SK-N-SH (cell line): ENCODE measurements around the gene OR5F1. TPM values are rescaled to one million over a fixed set of nuclear protein-coding genes. Genes with fewer than 3 reads are reported as not detected.

Source experiments
- CTCF ChIA-PET: fragments of 300-600, 350-600 bp; formaldehyde crosslinking; extraction: SDS; loops from one replicate; lab custom pipeline; 2021; lab: Yijun Ruan, JAX
- POLR2A ChIA-PET: fragments of 350-600 bp; sonication (Branson Sonifier 250); formaldehyde crosslinking; extraction: SDS; loops from one replicate; lab custom pipeline; 2020; ENCODE audit warnings: antibody characterized with exemption, inconsistent platforms; lab: Yijun Ruan, JAX
- DNase-seq: peaks from one replicate; pipeline ENCODE4 v3.0.0; 2012
- H2AFZ ChIP-seq: fragments of 200-600 bp; sonication (generic); 2 replicates; pipeline ENCODE4 v1.8.1; 2016; ENCODE audit warnings: antibody characterized with exemption, mild to moderate bottlenecking, low read depth
- H3F3A ChIP-seq: fragments of 200-600 bp; sonication (generic); replicated peaks from 2 replicates; pipeline ENCODE3; 2016; ENCODE audit warnings: antibody characterized with exemption, mild to moderate bottlenecking; ENCODE audit not compliant: insufficient read depth
- H3K27ac ChIP-seq, 2 experiments: fragments of 200-500 bp in 1 of 2; fragments of 200-600 bp in 1 of 2; sonication (Bioruptor generic) in 1 of 2; sonication (generic), shearing (Covaris generic) in 1 of 2; 2 replicates each; pipeline versions ENCODE4 v1.5.1 to v1.6.1; 2014 to 2016; ENCODE audit warnings: low read depth in 2 of 2, inconsistent platforms in 1 of 2, low read length in 1 of 2, mild to moderate bottlenecking in 1 of 2, mixed read lengths in 1 of 2
- H3K27me3 ChIP-seq: fragments of 200-600 bp; sonication (generic), shearing (Covaris generic); 2 replicates; pipeline ENCODE4 v1.6.1; 2016; ENCODE audit warnings: mixed run types; ENCODE audit not compliant: insufficient read depth
- H3K36me3 ChIP-seq, 2 experiments: fragments of 200-500 bp in 1 of 2; fragments of 200-600 bp in 1 of 2; sonication (Bioruptor generic) in 1 of 2; sonication (generic) in 1 of 2; replicated peaks in 1 of 2; 2 replicates each; pipeline versions ENCODE3 to v1.5.1; 2014 to 2016; ENCODE audit warnings: low read length in 1 of 2, mild to moderate bottlenecking in 1 of 2; ENCODE audit not compliant: insufficient read depth in 2 of 2, control insufficient read depth in 1 of 2
- H3K4me1 ChIP-seq, 2 experiments: fragments of 200-500 bp in 1 of 2; fragments of 200-600 bp in 1 of 2; sonication (Bioruptor generic) in 1 of 2; sonication (generic), shearing (Covaris generic) in 1 of 2; 2 replicates each; pipeline versions ENCODE4 v1.5.1 to v1.6.1; 2014 to 2016; ENCODE audit warnings: low read depth in 1 of 2, low read length in 1 of 2, mixed run types in 1 of 2; ENCODE audit not compliant: insufficient read depth in 2 of 2, control insufficient read depth in 1 of 2
- H3K4me2 ChIP-seq: fragments of 200-600 bp; sonication (generic), shearing (Covaris generic); 2 replicates; pipeline ENCODE4 v1.6.1; 2017; ENCODE audit warnings: mixed run types
- H3K4me3 ChIP-seq, 2 experiments: fragments of 200-500 bp in 1 of 2; fragments of 200-600 bp in 1 of 2; sonication (Bioruptor generic) in 1 of 2; sonication (generic), shearing (Covaris generic) in 1 of 2; 2 replicates each; pipeline versions ENCODE4 v1.5.1 to v1.8.1; 2014 to 2016; ENCODE audit warnings: low read depth in 2 of 2, inconsistent platforms in 1 of 2, low read length in 1 of 2, mild to moderate bottlenecking in 1 of 2, mixed read lengths in 1 of 2, moderate library complexity in 1 of 2
- H3K79me2 ChIP-seq: fragments of 200-600 bp; sonication (generic); 2 replicates; pipeline ENCODE4 v1.8.1; 2017; ENCODE audit warnings: mild to moderate bottlenecking; ENCODE audit not compliant: insufficient read depth
- H3K9ac ChIP-seq: fragments of 200-600 bp; sonication (generic); 2 replicates; pipeline ENCODE4 v1.6.1; 2017; ENCODE audit warnings: mixed run types
- H3K9me2 ChIP-seq: fragments of 200-600 bp; sonication (generic); 2 replicates; pipeline ENCODE4 v1.6.1; 2017; ENCODE audit warnings: mixed run types
- H3K9me3 ChIP-seq: fragments of 200-600 bp; sonication (generic); 2 replicates; pipeline ENCODE4 v1.6.1; 2017; ENCODE audit warnings: mixed run types, mild to moderate bottlenecking, moderate library complexity
- H4K20me1 ChIP-seq: fragments of 200-600 bp; sonication (generic); 2 replicates; pipeline ENCODE4 v1.6.1; 2017; ENCODE audit warnings: mild to moderate bottlenecking, mixed run types; ENCODE audit not compliant: insufficient read depth
- CHD2 ChIP-seq: fragments of 150-350 bp; IDR thresholded peaks from 2 replicates; pipeline ENCODE4 v1.6.1; 2018; ENCODE audit warnings: low read length; ENCODE audit not compliant: partially characterized antibody
- EP300 ChIP-seq, 2 experiments: IDR thresholded peaks; 2 replicates each; pipeline versions ENCODE4 v1.4.0 to v1.6.1; 2012; ENCODE audit warnings: borderline replicate concordance in 1 of 2, low read depth in 1 of 2, low read length in 1 of 2
- FOSL2 ChIP-seq: IDR thresholded peaks from 2 replicates; pipeline ENCODE4 v1.4.0; 2012; ENCODE audit warnings: low read depth, mild to moderate bottlenecking, moderate library complexity, borderline replicate concordance
- FOXJ3 ChIP-seq: sonication (generic); formaldehyde crosslinking; IDR thresholded peaks from 2 replicates; pipeline ENCODE4 v1.5.1; 2020; ENCODE audit warnings: mild to moderate bottlenecking, missing genetic modification reagents
- FOXM1 ChIP-seq: IDR thresholded peaks from 2 replicates; pipeline ENCODE4 v1.4.0; 2012; ENCODE audit warnings: low read depth, mild to moderate bottlenecking
- GABPA ChIP-seq: IDR thresholded peaks from 2 replicates; pipeline ENCODE4 v1.4.0; 2012; ENCODE audit warnings: low read depth, mild to moderate bottlenecking
- GATA2 ChIP-seq: sonication (generic); formaldehyde crosslinking; IDR thresholded peaks from 2 replicates; pipeline ENCODE4 v1.5.0; 2020; ENCODE audit warnings: mild to moderate bottlenecking, missing genetic modification reagents
- JUND ChIP-seq: IDR thresholded peaks from 2 replicates; pipeline ENCODE4 v1.4.0; 2012
- NFIC ChIP-seq: IDR thresholded peaks from 2 replicates; pipeline ENCODE4 v1.4.0; 2012; ENCODE audit warnings: borderline replicate concordance
- PBX3 ChIP-seq: IDR thresholded peaks from 2 replicates; pipeline ENCODE4; 2012
- POLR2AphosphoS5 ChIP-seq: IDR thresholded peaks from 2 replicates; pipeline ENCODE4 v1.6.1; 2012; ENCODE audit warnings: low read depth, low read length
- RCOR1 ChIP-seq: fragments of 150-350 bp; IDR thresholded peaks from 2 replicates; pipeline ENCODE4 v1.6.1; 2017; ENCODE audit warnings: antibody characterized with exemption, low read length
- RFX5 ChIP-seq: IDR thresholded peaks from 2 replicates; pipeline ENCODE4 v1.6.1; 2012; ENCODE audit warnings: mild to moderate bottlenecking, improper control_type of control experiment, low read length
- RXRA ChIP-seq: IDR thresholded peaks from 2 replicates; pipeline ENCODE4 v1.4.0; 2012; ENCODE audit warnings: low read depth, mild to moderate bottlenecking, borderline replicate concordance
- SIN3A ChIP-seq: IDR thresholded peaks from 2 replicates; pipeline ENCODE4 v1.6.1; 2012; ENCODE audit warnings: low read depth, mild to moderate bottlenecking, low read length, moderate library complexity, borderline replicate concordance
- SMC3 ChIP-seq: IDR thresholded peaks from 2 replicates; pipeline ENCODE4 v1.6.1; 2012; ENCODE audit warnings: low read depth, low read length, improper control_type of control experiment
- TAF1 ChIP-seq: IDR thresholded peaks from 2 replicates; pipeline ENCODE4 v1.6.1; 2012; ENCODE audit warnings: low read depth, mild to moderate bottlenecking, low read length, moderate library complexity, borderline replicate concordance
- TCF12 ChIP-seq: IDR thresholded peaks from 2 replicates; pipeline ENCODE4 v1.4.0; 2012
- USF2 ChIP-seq: fragments of 150-350 bp; IDR thresholded peaks from 2 replicates; pipeline ENCODE4 v1.6.1; 2017; ENCODE audit warnings: antibody characterized with exemption, low read length, low read depth, borderline replicate concordance
- YY1 ChIP-seq: IDR thresholded peaks from 2 replicates; pipeline ENCODE4 v1.4.0; 2012; ENCODE audit warnings: low read depth, mild to moderate bottlenecking
- WGBS: methylation state at CpG from one replicate; pipeline ENCODE4 v1.1.6; 2017; ENCODE audit warnings: low lambda C conversion rate; 5-methylcytosine and 5-hydroxymethylcytosine counted together
- polyA plus RNA-seq, 3 experiments: library from polyadenylated mRNA; depleted of rRNA; stranded (reverse); fragments of >200 nt; gene quantifications; 2 replicates each; pipeline ENCODE4 v1.2.3, GENCODE V29; 2012
- TF ChIP-seq, protein P1 (sequence below): fragments of 150-350 bp; IDR thresholded peaks from 2 replicates; pipeline ENCODE4 v1.6.1; 2016; ENCODE audit warnings: mild to moderate bottlenecking, low read depth, low read length

The OR5F1 gene
- polyA plus RNA-seq (2012; rRNA removed): not detected in 2 replicates
- not detected in 2 replicates for polyA plus RNA-seq (2012; cell fraction: cytosol; rRNA removed)
- not detected in 2 replicates for polyA plus RNA-seq (2012; cell fraction: nucleus; rRNA removed)

GRCh38 chr11:55994525-55994924 lies at the start of gene OR5F1:
TSS of gene OR5F1 (minus strand) at chr11:55994625. CDS start at chr11:55994625, 0 bp downstream.
- Histone ChIP-seq H4K20me1 (no peaks in the 10 kb centered on the region), H3K36me3 (no peaks in the 10 kb centered on the region), H3K27ac (no peak within 1 kb of the TSS), H3K4me1 (no peaks in the 10 kb centered on the region), H3K27me3 (no peaks in the 10 kb centered on the region), H3F3A (no peaks in the 10 kb centered on the region), H3K9ac (no peak within 1 kb of the TSS), H3K79me2 (no peaks in the 10 kb centered on the region), H3K9me3 (no peaks in the 10 kb centered on the region), H3K4me2 (no peak within 1 kb of the TSS), H2AFZ (no peak within 1 kb of the TSS), H3K9me2 (no peaks in the 10 kb centered on the region), H3K4me3 (no peak within 1 kb of the TSS)
- TF ChIP-seq, protein P1, sequence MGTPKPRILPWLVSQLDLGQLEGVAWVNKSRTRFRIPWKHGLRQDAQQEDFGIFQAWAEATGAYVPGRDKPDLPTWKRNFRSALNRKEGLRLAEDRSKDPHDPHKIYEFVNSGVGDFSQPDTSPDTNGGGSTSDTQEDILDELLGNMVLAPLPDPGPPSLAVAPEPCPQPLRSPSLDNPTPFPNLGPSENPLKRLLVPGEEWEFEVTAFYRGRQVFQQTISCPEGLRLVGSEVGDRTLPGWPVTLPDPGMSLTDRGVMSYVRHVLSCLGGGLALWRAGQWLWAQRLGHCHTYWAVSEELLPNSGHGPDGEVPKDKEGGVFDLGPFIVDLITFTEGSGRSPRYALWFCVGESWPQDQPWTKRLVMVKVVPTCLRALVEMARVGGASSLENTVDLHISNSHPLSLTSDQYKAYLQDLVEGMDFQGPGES: no peak
- TF ChIP-seq USF2 (no peak), SMC3 (no peak), TCF12 (no peak), SIN3A (no peak), NFIC (no peak), YY1 (no peak), PBX3 (no peak), RFX5 (no peak), JUND (no peak), FOSL2 (no peak), RXRA (no peak), RCOR1 (no peak), GABPA (no peak), GATA2 (CRISPR knock-in tag) (no peak), POLR2AphosphoS5 (no peak), TAF1 (no peak)
- no peak for DNase-seq
- WGBS: 2% methylated on average over 2 of the region's 2 CpGs
- POLR2A ChIA-PET: no interaction called here
- CTCF ChIA-PET: no interaction called here

GRCh38 chr11:56027354-56027753 lies 32.9 kb upstream of the OR5F1 start, which contains the start of gene OR5AS1:
TSS of gene OR5AS1 (plus strand) at chr11:56027654. CDS start at chr11:56030419, 2,765 bp downstream.
- Histone ChIP-seq H3K9me3 (no peaks in the 10 kb centered on the region), H4K20me1 (no peaks in the 10 kb centered on the region), H3K27me3 (no peaks in the 10 kb centered on the region), H3K4me2 (no peak within 1 kb of the TSS), H3K4me1 (no peaks in the 10 kb centered on the region), H3F3A (no peaks in the 10 kb centered on the region), H3K4me3 (no peak within 1 kb of the TSS), H2AFZ (no peak within 1 kb of the TSS), H3K9me2 (no peaks in the 10 kb centered on the region), H3K36me3 (no peaks in the 10 kb centered on the region), H3K27ac (no peak within 1 kb of the TSS), H3K79me2 (no peaks in the 10 kb centered on the region), H3K9ac (no peak within 1 kb of the TSS)
- no peak for DNase-seq
- ChIA-PET POLR2A (no interaction called here), CTCF (no interaction called here)
- TF ChIP-seq RCOR1: no peak
- no peak for TF ChIP-seq FOXM1
- TF ChIP-seq TCF12: no peak
- TF ChIP-seq FOXJ3: no peak
- no peak for TF ChIP-seq GABPA
- no peak for TF ChIP-seq EP300 (IDR thresholded peaks at IDR 0.05; ENCODE audit: borderline replicate concordance in 1 of 2, low read depth in 1 of 2, low read length in 1 of 2)
- no peak for TF ChIP-seq GATA2 (CRISPR knock-in tag)
- no peak for TF ChIP-seq NFIC
- no peak for TF ChIP-seq SIN3A
- no peak for TF ChIP-seq FOSL2
- TF ChIP-seq TAF1: no peak
- no peak for TF ChIP-seq CHD2
- no peak for TF ChIP-seq JUND
